Smooth muscle cell (in vitro differentiated cells): ENCODE measurements around the gene KDM4C. TPM values are rescaled to one million over a fixed set of nuclear protein-coding genes. Genes with fewer than 3 reads are reported as not detected.

ENCODE experiments used
- DNase-seq: peaks from one replicate; lab custom pipeline; 2025; ENCODE audit not compliant: unreplicated experiment; lab: John Stamatoyannopoulos, UW
- H2AFZ ChIP-seq: fragments of 200-600 bp; sonication (generic); 2 replicates; pipeline ENCODE4 v1.6.0; 2016; ENCODE audit warnings: antibody characterized with exemption, low read depth, mild to moderate bottlenecking
- H3F3A ChIP-seq: fragments of 200-600 bp; sonication (generic); 2 replicates; pipeline ENCODE4 v1.6.0; 2017; ENCODE audit warnings: antibody characterized with exemption, low read depth
- H3K27ac ChIP-seq: fragments of 200-600 bp; sonication (generic); 2 replicates; pipeline ENCODE4 v1.5.1; 2016; ENCODE audit warnings: low read depth, mild to moderate bottlenecking
- H3K27me3 ChIP-seq: fragments of 200-600 bp; sonication (generic); 2 replicates; pipeline ENCODE4 v1.6.1; 2016; ENCODE audit warnings: low read depth, mild to moderate bottlenecking
- H3K36me3 ChIP-seq: fragments of 200-600 bp; sonication (generic); 2 replicates; pipeline ENCODE4 v1.5.1; 2016; ENCODE audit warnings: low read depth
- H3K4me1 ChIP-seq: fragments of 200-600 bp; sonication (generic); 2 replicates; pipeline ENCODE4 v1.5.1; 2016; ENCODE audit warnings: low read depth
- H3K4me2 ChIP-seq: fragments of 200-600 bp; sonication (generic); 2 replicates; pipeline ENCODE4 v1.6.0; 2016; ENCODE audit warnings: mild to moderate bottlenecking
- H3K4me3 ChIP-seq: fragments of 200-600 bp; sonication (generic); 2 replicates; pipeline ENCODE4 v1.5.1; 2016; ENCODE audit warnings: mild to moderate bottlenecking
- H3K79me2 ChIP-seq: fragments of 200-600 bp; sonication (generic); 2 replicates; pipeline ENCODE4 v1.6.0; 2016; ENCODE audit warnings: low read depth, mild to moderate bottlenecking
- H3K9ac ChIP-seq: fragments of 200-600 bp; sonication (generic); 2 replicates; pipeline ENCODE4 v1.6.0; 2016; ENCODE audit warnings: low read depth
- H3K9me3 ChIP-seq: fragments of 200-600 bp; sonication (generic); replicated peaks from 2 replicates; pipeline ENCODE4 v1.5.1; 2016; ENCODE audit warnings: low read depth
- H4K20me1 ChIP-seq: fragments of 200-600 bp; sonication (generic); 2 replicates; pipeline ENCODE4 v1.6.0; 2016; ENCODE audit warnings: low read depth
- WGBS: methylation state at CpG from one replicate; pipeline ENCODE4 v1.1.7; 2016; ENCODE audit warnings: low lambda C conversion rate; 5-methylcytosine and 5-hydroxymethylcytosine counted together
- polyA plus RNA-seq: library from polyadenylated mRNA; unstranded; fragments of >200 nt; fragmentation: Nextera tagmentation; extraction: Ambion mirVana; gene quantifications from 2 replicates; pipeline ENCODE4 v1.2.1, GENCODE V29; 2016
- total RNA-seq: library from RNA; depleted of rRNA; stranded (reverse); fragments of >200 nt; gene quantifications from 2 replicates; pipeline ENCODE4 v1.2.3, GENCODE V29; 2014
- TF ChIP-seq, protein P1 (sequence below): fragments of 200-600 bp; sonication (generic); IDR thresholded peaks from 2 replicates; pipeline ENCODE4 v1.5.1; 2017; ENCODE audit warnings: borderline replicate concordance, mild to moderate bottlenecking, antibody characterized with exemption; ENCODE audit not compliant: insufficient read depth, poor library complexity, severe bottlenecking

KDM4C gene
- total and polyA plus RNA-seq, 2 experiments from 2014 or later: 7.5 to 20.2 TPM

- no peaks in the 10 kb centered on the region for H3F3A ChIP-seq
- H3K4me2 ChIP-seq: no peak overlapping the region
- no peak overlapping the region for H3K9ac ChIP-seq
- no peak overlapping the region for H3K4me3 ChIP-seq
- no peaks in the 10 kb centered on the region for H3K27me3 ChIP-seq
- H3K9me3 ChIP-seq: no peaks in the 10 kb centered on the region
- no peaks in the 10 kb centered on the region for H3K4me1 ChIP-seq
- H2AFZ ChIP-seq: no peak overlapping the region
- no peaks in the 10 kb centered on the region for H3K79me2 ChIP-seq
- DNase-seq: no peak
- H3K36me3 ChIP-seq: peaks cover 3% of the 10 kb centered on the region
- 96% methylated on average over 2 of the region's 2 CpGs for WGBS
- TF ChIP-seq, protein P1, sequence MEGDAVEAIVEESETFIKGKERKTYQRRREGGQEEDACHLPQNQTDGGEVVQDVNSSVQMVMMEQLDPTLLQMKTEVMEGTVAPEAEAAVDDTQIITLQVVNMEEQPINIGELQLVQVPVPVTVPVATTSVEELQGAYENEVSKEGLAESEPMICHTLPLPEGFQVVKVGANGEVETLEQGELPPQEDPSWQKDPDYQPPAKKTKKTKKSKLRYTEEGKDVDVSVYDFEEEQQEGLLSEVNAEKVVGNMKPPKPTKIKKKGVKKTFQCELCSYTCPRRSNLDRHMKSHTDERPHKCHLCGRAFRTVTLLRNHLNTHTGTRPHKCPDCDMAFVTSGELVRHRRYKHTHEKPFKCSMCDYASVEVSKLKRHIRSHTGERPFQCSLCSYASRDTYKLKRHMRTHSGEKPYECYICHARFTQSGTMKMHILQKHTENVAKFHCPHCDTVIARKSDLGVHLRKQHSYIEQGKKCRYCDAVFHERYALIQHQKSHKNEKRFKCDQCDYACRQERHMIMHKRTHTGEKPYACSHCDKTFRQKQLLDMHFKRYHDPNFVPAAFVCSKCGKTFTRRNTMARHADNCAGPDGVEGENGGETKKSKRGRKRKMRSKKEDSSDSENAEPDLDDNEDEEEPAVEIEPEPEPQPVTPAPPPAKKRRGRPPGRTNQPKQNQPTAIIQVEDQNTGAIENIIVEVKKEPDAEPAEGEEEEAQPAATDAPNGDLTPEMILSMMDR: no peak
- no peak overlapping the region for H3K27ac ChIP-seq
- no peaks in the 10 kb centered on the region for H4K20me1 ChIP-seq
Observed at GRCh38 chr9:7073706-7074105, 315.9 kb downstream of the KDM4C start.

GRCh38 chr9:7075154-7075553, 317.4 kb downstream of the KDM4C start:
- peaks cover 3% of the 10 kb centered on the region for H3K36me3 ChIP-seq
- TF ChIP-seq, protein P1: no peak
- no peaks in the 10 kb centered on the region for H3K9me3 ChIP-seq
- no peak overlapping the region for H2AFZ ChIP-seq
- H3K9ac ChIP-seq: no peak overlapping the region
- no peak overlapping the region for H3K4me3 ChIP-seq
- H3K4me1 ChIP-seq: no peaks in the 10 kb centered on the region
- no peaks in the 10 kb centered on the region for H3F3A ChIP-seq
- no peaks in the 10 kb centered on the region for H4K20me1 ChIP-seq
- no peak overlapping the region for H3K4me2 ChIP-seq
- no peaks in the 10 kb centered on the region for H3K27me3 ChIP-seq
- no peak overlapping the region for H3K27ac ChIP-seq
- DNase-seq: no peak
- WGBS: 93% methylated on average over 7 of the region's 7 CpGs
- H3K79me2 ChIP-seq: no peaks in the 10 kb centered on the region

- H3K36me3 ChIP-seq: peaks cover 3% of the 10 kb centered on the region
- WGBS: 98% methylated on average over 3 of the region's 3 CpGs
- TF ChIP-seq, protein P1: no peak
Observed at GRCh38 chr9:7079051-7079450, 321.3 kb downstream of the KDM4C start.

GRCh38 chr9:7081065-7081600, 323.4 kb downstream of the KDM4C start:
- no peaks in the 10 kb centered on the region for H3K27me3 ChIP-seq
- H3K27ac ChIP-seq: no peak overlapping the region
- H3K4me3 ChIP-seq: no peak overlapping the region
- H4K20me1 ChIP-seq: no peaks in the 10 kb centered on the region
- H2AFZ ChIP-seq: no peak overlapping the region
- H3K4me2 ChIP-seq: no peak overlapping the region
- no peaks in the 10 kb centered on the region for H3F3A ChIP-seq
- no peak for DNase-seq
- H3K36me3 ChIP-seq: peaks cover 3% of the 10 kb centered on the region
- H3K79me2 ChIP-seq: no peaks in the 10 kb centered on the region
- TF ChIP-seq, protein P1: no peak
- no peaks in the 10 kb centered on the region for H3K9me3 ChIP-seq
- H3K4me1 ChIP-seq: no peaks in the 10 kb centered on the region
- 97% methylated on average over 5 of the region's 5 CpGs for WGBS
- no peak overlapping the region for H3K9ac ChIP-seq

More at GRCh38 chr9:7079051-7079450, 321.3 kb downstream of the KDM4C start:
- no peak overlapping the region for H3K4me2 ChIP-seq
- H3K4me1 ChIP-seq: no peaks in the 10 kb centered on the region
- no peaks in the 10 kb centered on the region for H3K27me3 ChIP-seq
- no peaks in the 10 kb centered on the region for H3K79me2 ChIP-seq
- H3K4me3 ChIP-seq: no peak overlapping the region
- H3F3A ChIP-seq: no peaks in the 10 kb centered on the region
- no peak overlapping the region for H2AFZ ChIP-seq
- H3K27ac ChIP-seq: no peak overlapping the region
- H3K9ac ChIP-seq: no peak overlapping the region
- H3K9me3 ChIP-seq: no peaks in the 10 kb centered on the region
- no peak for DNase-seq
- no peaks in the 10 kb centered on the region for H4K20me1 ChIP-seq
